ENCODE data around the gene INO80C. TPM values are rescaled to one million over a fixed set of nuclear protein-coding genes. Genes with fewer than 3 reads are reported as not detected.

INO80C gene
- total RNA-seq, 2 experiments from 2014 or later = 5.9 to 10.3 TPM

GRCh38 chr18:35485852-35486251 lies 11.9 kb downstream of the INO80C start:
- DNase-seq (ENCODE audit: low spot score) = no peak
- no peaks in the 10 kb centered on the region for H3K9me3 ChIP-seq (ENCODE audit: low read length)
- H3K4me3 ChIP-seq (ENCODE audit: low read depth, low read length, poor library complexity, severe bottlenecking) = no peak overlapping the region
- POLR2A ChIA-PET = no interaction called here
- H3K9me2 ChIP-seq (ENCODE audit: insufficient read depth, low read length) = no peaks in the 10 kb centered on the region
- H3K36me3 ChIP-seq (ENCODE audit: insufficient read depth, low read length) = no peaks in the 10 kb centered on the region
- no peak overlapping the region for H3K4me2 ChIP-seq (ENCODE audit: low read length)
- no peaks in the 10 kb centered on the region for H4K20me1 ChIP-seq (ENCODE audit: insufficient read depth, low read length)
- no TSS peak for BruUV-seq (replicated peaks)
- TF ChIP-seq EZH2phosphoT487 (IDR thresholded peaks at IDR 0.05; ENCODE audit: borderline replicate concordance, low read depth, low read length) = no peak
- TF ChIP-seq CTCF (conservative IDR thresholded peaks at IDR 0.05; ENCODE audit: low read length) = no peak
- H2AFZ ChIP-seq (ENCODE audit: low read length) = no peak overlapping the region
- CTCF ChIA-PET (ENCODE audit: unreplicated experiment) = no interaction called here
- H3K27ac ChIP-seq (ENCODE audit: low read depth, low read length, poor library complexity, severe bottlenecking) = no peak overlapping the region
- H3K79me2 ChIP-seq (ENCODE audit: insufficient read depth, low read depth, low read length) = no peaks in the 10 kb centered on the region
- H3K4me1 ChIP-seq (ENCODE audit: insufficient read depth, low read length, poor library complexity, severe bottlenecking) = no peaks in the 10 kb centered on the region
- intact Hi-C loops (cut with micrococcal nuclease; ENCODE audit: unreplicated experiment) = no loop called here

GRCh38 chr18:35484034-35484433 lies 13.7 kb downstream of the INO80C start:
- Histone ChIP-seq H3K9me2 (ENCODE audit: insufficient read depth, low read length) (no peaks in the 10 kb centered on the region), H3K27ac (ENCODE audit: low read depth, low read length, poor library complexity, severe bottlenecking) (no peak overlapping the region), H3K79me2 (ENCODE audit: insufficient read depth, low read depth, low read length) (no peaks in the 10 kb centered on the region), H3K4me1 (ENCODE audit: insufficient read depth, low read length, poor library complexity, severe bottlenecking) (no peaks in the 10 kb centered on the region), H3K4me3 (ENCODE audit: low read depth, low read length, poor library complexity, severe bottlenecking) (no peak overlapping the region), H3K4me2 (ENCODE audit: low read length) (no peak overlapping the region), H3K9me3 (ENCODE audit: low read length) (no peaks in the 10 kb centered on the region), H3K36me3 (ENCODE audit: insufficient read depth, low read length) (no peaks in the 10 kb centered on the region), H2AFZ (ENCODE audit: low read length) (no peak overlapping the region), H4K20me1 (ENCODE audit: insufficient read depth, low read length) (no peaks in the 10 kb centered on the region)
- no peak for DNase-seq (ENCODE audit: low spot score)
- TF ChIP-seq CTCF (conservative IDR thresholded peaks at IDR 0.05; ENCODE audit: low read length) (no peak), EZH2phosphoT487 (IDR thresholded peaks at IDR 0.05; ENCODE audit: borderline replicate concordance, low read depth, low read length) (no peak)
- intact Hi-C loops (cut with micrococcal nuclease; ENCODE audit: unreplicated experiment) = no loop called here
- ChIA-PET CTCF (ENCODE audit: unreplicated experiment) (no interaction called here), POLR2A (no interaction called here)
- no TSS peak for BruUV-seq (replicated peaks)

- H3K4me1 ChIP-seq (ENCODE audit: insufficient read depth, low read length, poor library complexity, severe bottlenecking) = no peaks in the 10 kb centered on the region
- DNase-seq (ENCODE audit: low spot score) = no peak
- intact Hi-C loops (cut with micrococcal nuclease; ENCODE audit: unreplicated experiment) = no loop called here
- no TSS peak for BruUV-seq (replicated peaks)
- H3K79me2 ChIP-seq (ENCODE audit: insufficient read depth, low read depth, low read length) = no peaks in the 10 kb centered on the region
- ChIA-PET POLR2A (no interaction called here), CTCF (ENCODE audit: unreplicated experiment) (no interaction called here)
- TF ChIP-seq CTCF (conservative IDR thresholded peaks at IDR 0.05; ENCODE audit: low read length) = no peak
- TF ChIP-seq EZH2phosphoT487 (IDR thresholded peaks at IDR 0.05; ENCODE audit: borderline replicate concordance, low read depth, low read length) = no peak
- no peak overlapping the region for H3K4me2 ChIP-seq (ENCODE audit: low read length)
- no peak overlapping the region for H3K27ac ChIP-seq (ENCODE audit: low read depth, low read length, poor library complexity, severe bottlenecking)
- no peak overlapping the region for H3K4me3 ChIP-seq (ENCODE audit: low read depth, low read length, poor library complexity, severe bottlenecking)
- no peaks in the 10 kb centered on the region for H3K9me2 ChIP-seq (ENCODE audit: insufficient read depth, low read length)
- H3K9me3 ChIP-seq (ENCODE audit: low read length) = no peaks in the 10 kb centered on the region
- H2AFZ ChIP-seq (ENCODE audit: low read length) = no peak overlapping the region
- H4K20me1 ChIP-seq (ENCODE audit: insufficient read depth, low read length) = no peaks in the 10 kb centered on the region
- no peaks in the 10 kb centered on the region for H3K36me3 ChIP-seq (ENCODE audit: insufficient read depth, low read length)
Observed at GRCh38 chr18:35481960-35482366, 15.8 kb downstream of the INO80C start.

Data from OCI-LY7 (cell line).